ENCODE results near the gene C10orf53.
"Not testable (repeated sequence)": the region's sequence is repeated elsewhere in the genome, so short reads cannot be mapped to it uniquely, and the experiment has no call there.

C10orf53 gene

GRCh38 chr10:49652421-49653272 lies 26.8 kb upstream of the C10orf53 start:
- DNase-seq (ENCODE audit: low read depth) = no peak

GRCh38 chr10:49653273-49653929 lies 26.1 kb upstream of the C10orf53 start:
- no peak for DNase-seq (ENCODE audit: low read depth)

DNA sequence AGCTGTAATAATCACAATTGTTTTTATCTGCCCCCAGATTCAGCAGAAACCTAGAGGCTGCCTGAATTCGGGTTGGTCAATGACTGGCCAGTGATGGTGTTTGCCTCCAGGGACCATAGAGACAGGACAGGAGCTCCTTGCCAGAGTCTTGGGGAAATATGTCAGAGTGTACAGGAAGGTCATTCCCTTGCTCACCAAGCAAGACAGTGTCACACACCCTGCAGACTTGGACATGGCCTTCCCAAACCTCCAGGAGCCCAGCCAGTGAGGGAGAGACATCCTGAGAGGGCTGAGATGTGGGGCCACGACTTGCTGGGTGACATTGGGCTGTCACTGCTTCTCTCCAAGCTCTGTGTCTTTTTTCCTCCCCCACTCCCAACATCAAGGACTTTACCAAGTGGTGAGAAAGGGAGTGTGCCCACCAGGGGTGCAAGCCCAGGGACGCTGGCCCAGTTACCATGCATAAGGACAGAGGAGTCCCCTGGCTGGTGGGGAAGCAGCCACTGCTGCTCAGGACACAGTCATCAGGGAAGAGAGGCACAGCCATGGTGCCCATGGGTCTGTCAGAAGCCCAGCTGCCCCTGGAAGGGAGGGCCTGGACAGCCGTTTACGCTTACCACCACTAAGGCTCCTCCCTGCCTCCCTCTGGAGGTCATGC lies 25.3 kb upstream of the C10orf53 start:
- no peak for DNase-seq (ENCODE audit: low read depth)

DNA sequence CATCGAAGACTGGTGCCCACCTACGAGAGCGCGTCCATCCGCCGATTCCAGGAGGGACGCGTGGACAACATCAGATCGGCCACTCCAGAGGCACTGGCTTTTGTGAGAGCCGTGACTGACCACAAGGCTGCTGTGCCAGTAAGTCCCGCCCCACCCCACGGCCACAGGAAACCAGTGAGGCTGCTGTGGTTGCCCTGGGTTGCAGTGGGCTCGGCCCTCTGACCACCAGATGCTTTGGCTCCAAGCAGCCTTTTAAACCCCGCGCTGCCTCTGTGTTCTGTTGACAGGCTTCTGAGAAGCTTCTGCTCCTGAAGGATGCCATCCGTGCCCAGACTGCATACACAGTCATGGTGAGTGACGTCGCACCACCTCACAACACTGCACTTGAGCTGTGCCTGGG lies 24.4 kb upstream of the C10orf53 start:
- DNase-seq (ENCODE audit: low read depth) = no peak

DNA sequence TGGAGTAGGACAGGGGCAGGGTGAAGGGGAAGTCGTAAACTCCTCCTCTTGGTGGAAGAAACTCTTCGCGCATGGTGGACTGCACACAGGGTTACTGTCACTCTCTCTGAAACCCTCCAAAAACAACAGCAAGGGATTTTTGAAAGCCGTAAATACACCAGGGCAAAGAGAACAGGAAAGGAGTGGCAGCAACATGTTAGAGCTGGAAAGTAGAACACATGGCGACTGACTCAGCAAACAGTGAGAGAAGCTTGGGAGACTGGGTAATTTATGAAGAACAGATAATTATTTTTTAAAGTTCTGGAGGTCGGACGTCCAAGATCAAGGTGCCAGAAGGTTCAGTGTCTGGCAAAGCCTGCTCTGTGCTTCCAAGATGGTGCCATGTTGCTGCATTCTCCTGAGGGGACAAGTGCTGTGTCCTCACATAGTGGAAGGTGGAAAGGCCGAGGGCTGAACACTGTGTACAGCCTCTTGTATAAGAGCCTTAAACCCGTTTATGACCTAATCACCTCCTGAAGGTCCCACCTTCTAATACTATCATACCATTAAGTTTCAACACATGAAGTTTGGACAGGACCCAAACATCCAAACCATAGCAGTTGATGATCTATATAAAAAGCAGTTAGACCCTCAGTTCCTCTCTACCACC lies 22.5 kb upstream of the C10orf53 start:
- no peak for DNase-seq (ENCODE audit: low read depth)

DNA sequence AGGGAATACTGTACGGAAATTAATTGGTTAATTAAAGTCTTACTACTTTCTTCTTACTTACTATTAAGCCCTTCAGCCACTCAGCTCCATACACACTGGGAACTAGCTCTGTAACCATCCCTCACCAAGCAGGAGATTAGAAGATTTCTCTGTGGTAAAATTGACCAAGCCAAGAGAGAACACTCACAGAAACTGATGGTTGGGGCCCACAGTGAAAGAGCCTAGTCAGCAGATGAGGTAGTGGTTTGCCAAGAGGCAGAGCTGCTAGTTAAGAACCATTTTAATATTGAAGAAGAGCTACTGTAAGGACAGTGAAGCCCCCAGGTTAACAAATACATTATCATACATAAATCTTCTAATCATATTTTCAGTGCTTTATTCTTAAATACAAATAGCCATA lies 21.8 kb upstream of the C10orf53 start:
- DNase-seq (ENCODE audit: low read depth) = no peak

GRCh38 chr10:49661140-49661856 lies 18.2 kb upstream of the C10orf53 start:
- DNase-seq (ENCODE audit: low read depth) = no peak

DNA sequence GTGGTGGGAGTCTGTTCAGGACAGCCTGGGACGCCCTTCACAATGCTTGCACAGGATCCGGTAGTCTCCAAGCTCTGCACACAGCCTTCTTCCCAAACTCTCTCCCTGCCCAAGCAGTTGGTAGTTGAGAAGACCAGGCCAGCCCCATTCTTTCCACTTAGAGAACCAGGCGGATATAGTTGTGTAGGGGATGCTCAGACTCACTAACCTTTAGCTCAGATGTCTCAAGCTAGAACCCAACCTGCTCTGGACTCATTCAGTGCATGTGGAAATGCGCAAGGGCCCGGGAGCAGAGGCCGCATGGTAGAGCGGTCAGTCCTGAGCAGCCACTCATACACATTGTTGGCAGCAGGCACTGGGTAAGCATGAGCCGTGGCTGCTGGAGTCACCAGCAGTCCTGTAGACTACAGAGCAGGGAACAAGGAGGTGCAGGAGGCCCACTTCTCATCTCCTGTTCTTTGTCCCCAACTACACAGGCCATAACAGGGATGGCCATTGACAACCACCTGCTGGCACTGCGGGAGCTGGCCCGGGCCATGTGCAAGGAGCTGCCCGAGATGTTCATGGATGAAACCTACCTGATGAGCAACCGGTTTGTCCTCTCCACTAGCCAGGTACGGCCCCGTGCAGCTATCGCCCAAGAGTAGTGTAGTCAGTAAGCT lies 17.2 kb upstream of the C10orf53 start:
- DNase-seq (ENCODE audit: low read depth) = no peak

DNA sequence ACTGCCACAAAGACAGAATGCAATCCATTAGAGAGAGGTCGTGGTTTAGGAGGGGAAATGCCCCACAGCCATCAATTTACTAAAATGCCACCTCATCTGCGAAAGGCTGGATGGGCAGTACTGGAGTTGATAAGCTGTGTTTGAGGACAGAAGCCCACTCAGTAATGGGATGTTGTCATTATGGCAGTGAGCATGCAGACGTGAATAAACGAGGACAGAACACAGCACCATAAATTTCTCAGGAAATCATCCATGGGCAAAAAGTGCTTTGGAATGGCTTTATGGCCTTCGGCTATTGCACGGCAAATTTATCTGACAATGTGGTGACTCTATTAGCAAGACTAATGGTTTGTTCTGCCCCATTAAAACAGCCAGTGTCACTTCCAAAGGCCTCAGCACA lies 15.9 kb upstream of the C10orf53 start:
- DNase-seq (ENCODE audit: low read depth) = no peak

GRCh38 chr10:49664006-49664841 lies 15.2 kb upstream of the C10orf53 start:
- no peak for DNase-seq (ENCODE audit: low read depth)

- DNase-seq (ENCODE audit: low read depth) = no peak
These were observed 14.6 kb upstream of the C10orf53 start for GRCh38 chr10:49664842-49665355.

- no peak for DNase-seq (ENCODE audit: low read depth)
These were observed 13.3 kb upstream of the C10orf53 start for GRCh38 chr10:49666054-49666615.

GRCh38 chr10:49666685-49667084 lies 12.8 kb upstream of the C10orf53 start:
- no peak for DNase-seq (ENCODE audit: low read depth)

DNA sequence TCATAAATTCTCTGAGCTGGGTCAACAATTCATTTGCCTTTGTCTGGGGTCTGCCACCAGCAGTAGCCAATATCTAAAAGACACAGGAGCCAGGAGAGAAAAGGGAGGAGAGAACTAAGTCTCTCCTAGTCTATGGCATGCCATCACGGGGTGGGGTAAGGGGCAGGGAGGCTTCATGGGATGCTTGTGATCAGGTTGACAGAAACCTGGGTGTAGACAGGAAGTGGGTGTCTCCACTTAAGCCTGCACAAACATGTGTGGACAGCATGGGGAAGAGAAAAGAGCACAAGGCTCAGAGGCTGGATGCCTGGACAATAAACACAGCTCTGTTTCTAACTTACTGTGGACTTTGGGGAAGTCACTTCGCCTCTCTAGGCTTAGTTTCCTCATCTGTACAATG lies 11.5 kb upstream of the C10orf53 start:
- no peak for DNase-seq (ENCODE audit: low read depth)

DNA sequence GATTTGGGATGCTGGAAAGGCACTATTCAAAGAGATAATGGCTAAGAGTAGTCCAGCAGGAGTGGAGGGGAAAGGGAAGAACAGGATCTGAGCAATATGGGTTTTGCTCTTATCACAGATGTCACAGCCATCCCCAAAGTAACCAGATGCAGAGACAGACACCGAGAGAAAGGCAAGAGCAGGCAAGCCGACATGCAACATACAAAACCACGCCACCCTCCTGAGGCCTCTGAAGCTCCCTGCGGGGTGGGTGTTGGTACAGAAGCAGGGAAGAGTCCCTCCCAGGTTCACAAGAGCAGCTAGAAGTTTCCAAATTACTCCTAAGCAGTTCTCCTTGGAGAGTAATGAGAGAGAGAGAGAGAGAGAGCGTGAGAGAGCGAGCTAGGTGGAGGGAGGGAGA lies 10.8 kb upstream of the C10orf53 start:
- DNase-seq (ENCODE audit: low read depth) = no peak

- DNase-seq (ENCODE audit: low read depth) = no peak
These were observed 498 bp upstream of the C10orf53 start for GRCh38 chr10:49678827-49679479.

DNA sequence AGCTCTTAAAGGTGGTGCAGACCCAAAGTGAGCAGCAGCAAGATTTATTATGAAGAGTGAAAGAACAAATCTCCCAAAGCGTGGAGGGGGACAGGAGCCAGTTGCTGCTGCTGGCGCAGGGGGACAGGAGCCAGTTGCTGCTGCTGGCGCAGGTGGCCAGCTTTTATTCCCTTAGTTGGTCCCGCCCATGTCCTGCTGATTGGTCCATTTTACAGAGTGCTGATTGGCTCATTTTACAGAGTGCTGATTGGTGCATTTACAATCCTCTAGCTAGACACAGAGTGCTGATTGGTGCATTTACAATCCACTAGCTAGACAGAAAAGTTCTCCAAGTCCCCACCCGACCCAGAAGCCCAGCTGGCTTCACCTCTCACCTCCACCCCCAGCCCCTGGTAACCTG lies 3.0 kb downstream of the C10orf53 start:
- DNase-seq (ENCODE audit: low read depth) = not testable (repeated sequence)

DNA sequence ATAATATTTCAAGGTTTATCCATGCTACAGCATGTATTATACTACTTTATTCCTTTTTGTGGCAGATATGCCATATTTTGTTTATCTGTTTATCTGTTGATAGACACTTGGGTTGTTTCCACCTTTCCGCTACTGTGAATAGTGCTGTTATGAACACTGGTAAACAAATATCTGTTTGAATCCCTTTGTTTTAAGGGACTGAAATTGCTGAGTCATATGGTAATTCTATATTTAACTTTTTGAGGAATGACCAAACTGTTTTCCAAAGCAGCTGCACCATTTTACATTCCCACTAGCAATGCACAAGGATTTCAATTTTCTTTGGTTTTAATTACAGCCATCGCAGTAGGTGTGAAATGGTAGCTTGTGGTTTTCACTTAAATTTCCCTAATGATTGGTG lies 3.4 kb downstream of the C10orf53 start:
- no peak for DNase-seq (ENCODE audit: low read depth)

DNA sequence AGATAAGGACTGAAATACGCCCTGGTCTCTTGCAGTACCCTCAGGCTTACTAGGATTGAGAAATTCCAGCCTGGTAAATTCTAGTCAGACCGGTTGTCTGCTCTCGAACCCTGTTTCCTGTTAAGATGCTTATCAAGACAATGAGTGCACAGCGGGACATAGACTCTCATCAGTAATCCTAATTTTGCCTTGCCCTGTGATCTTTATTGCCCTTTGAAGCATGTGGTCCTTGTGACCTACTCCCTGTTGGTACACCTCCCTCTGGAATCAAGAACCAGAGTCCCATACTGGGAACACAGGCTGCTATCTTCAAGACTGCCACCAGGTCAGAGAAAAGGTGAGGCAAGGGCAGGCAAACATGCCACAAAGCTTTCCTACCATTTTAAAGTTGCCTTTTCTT lies 7.2 kb downstream of the C10orf53 start:
- DNase-seq (ENCODE audit: low read depth) = no peak
